GM18868 (cell line): ENCODE data around the gene LIPM.

Source experiments
- ATAC-seq: cut with Tn5 transposase; IDR thresholded peaks from one replicate; pipeline ENCODE4 v1.9.1; 2021; ENCODE audit warnings: mild to moderate bottlenecking, moderate library complexity; ENCODE audit not compliant: unreplicated experiment

LIPM gene

GRCh38 chr10:88800152-88801125 lies 2.1 kb upstream of the LIPM start:
- no peak for ATAC-seq

GRCh38 chr10:88803641-88804040 lies 1.1 kb downstream of the LIPM start:
- ATAC-seq, result no peak

DNA sequence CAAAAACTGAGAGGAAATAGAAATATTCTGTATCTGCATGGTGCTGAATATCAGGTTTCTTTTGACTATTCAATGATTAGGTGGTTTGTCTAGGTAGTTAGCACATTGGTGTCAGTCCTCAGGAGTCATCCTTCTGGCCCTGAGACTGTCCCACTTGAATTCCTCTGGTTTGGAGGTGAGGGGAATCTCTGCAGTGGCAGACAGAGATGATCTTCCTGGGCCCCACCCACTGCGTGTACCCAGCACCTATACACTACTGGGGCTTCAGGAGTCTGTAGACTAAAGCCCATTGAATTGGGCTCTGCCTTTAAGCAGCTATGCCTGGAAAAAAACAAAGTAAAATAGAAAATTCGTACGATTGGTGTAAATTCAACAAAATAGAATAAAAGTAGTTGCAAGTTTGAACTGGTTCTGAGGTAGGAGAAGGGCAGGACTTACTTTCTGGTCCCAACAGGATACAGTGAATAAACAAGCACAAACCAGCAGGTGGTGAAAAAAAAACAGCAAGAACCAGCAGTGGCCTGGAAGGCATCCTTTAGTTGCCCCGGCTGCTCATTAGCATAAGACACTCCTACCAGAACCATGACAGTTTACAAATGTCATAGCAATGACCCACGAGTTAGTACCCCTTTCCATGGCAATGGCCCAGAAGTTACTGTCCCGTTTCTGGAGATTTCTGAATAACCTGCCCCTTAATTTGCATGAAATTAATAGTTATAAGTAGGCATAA lies 1.7 kb downstream of the LIPM start:
- no peak for ATAC-seq

GRCh38 chr10:88805361-88805760 lies 2.8 kb downstream of the LIPM start:
- no peak for ATAC-seq

- ATAC-seq, result no peak
These were observed 3.4 kb downstream of the LIPM start for GRCh38 chr10:88805924-88806323.

- ATAC-seq, result no peak
These were observed 7.1 kb downstream of the LIPM start for GRCh38 chr10:88809621-88810020.

GRCh38 chr10:88810196-88810961 lies 7.8 kb downstream of the LIPM start:
- peak; percentile 47 for ATAC-seq

DNA sequence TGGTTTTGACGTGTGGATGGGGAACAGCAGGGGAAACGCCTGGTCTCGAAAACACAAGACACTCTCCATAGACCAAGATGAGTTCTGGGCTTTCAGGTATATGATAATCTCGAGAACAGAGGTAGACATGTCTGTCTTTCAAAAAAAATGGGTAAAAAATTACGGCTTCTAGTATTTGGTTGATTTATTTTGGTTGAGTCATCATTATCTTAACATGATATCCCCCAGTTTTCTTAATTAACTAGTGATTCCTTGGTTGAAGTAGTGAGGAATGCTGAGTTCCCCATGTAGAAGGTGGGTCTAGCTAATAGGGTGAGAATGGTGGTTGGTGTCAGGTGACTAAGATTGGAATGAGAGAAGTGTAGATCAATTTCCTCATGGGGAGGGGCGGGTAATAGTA lies 10.7 kb downstream of the LIPM start:
- no peak for ATAC-seq

DNA sequence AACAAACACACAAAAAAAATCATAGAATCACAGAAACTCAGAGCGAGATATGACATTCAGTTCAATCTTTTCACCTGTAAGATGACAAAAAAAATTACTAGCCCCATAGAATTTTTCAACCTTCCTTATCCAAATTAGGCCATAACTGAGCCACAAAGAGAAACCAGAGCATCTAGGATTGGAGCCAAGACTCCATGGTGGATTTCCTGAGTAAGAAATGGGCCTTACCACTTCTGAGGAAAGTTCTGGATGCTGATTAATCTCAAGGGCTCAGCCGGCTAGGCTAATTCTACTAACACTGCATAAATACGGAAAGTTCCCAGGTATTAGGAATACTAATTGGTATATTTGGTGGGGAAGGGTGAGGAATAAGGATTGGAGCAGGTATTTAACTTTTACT lies 16.8 kb downstream of the LIPM start:
- no peak for ATAC-seq

- no peak for ATAC-seq
These were observed 18.3 kb downstream of the LIPM start for GRCh38 chr10:88820748-88821401.

- ATAC-seq, result no peak
These were observed 23.9 kb downstream of the LIPM start for GRCh38 chr10:88826388-88826787.

DNA sequence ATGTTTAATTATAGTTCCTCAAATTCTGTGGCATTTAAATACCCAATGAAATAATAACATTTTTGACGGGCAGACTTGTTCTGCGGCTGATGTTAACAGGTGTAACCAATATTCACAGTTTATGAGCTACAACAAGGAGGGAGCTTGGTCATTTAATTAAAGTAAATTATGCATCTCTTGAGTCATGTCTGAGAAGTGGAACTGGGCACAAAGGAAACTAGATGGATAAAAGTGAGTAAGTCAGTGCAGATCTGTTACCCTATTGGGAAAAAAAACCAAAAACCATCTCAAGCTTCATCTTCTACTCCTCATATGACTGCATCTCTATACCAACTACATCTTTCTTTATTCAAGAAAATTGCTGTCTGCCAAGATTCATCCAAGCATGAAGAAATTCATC lies 25.1 kb downstream of the LIPM start:
- ATAC-seq, result no peak

DNA sequence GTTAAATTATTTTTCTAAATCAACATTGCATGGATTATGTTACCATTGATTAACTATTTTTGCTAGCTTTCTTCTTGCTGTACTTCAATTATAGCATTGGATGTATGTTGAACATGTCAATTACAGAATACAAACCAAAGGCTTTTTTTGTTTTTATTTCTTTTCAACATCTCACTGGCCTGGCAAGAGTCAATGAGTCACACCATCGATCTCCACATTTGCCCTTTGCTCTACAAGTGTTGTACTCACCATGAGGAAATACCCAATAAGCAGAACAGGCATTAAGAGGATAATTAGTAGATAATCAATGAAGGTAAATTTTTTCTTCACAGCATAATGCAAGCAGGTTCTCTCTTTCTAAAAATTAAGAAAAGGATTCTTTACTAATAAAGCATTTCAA lies 25.8 kb downstream of the LIPM start:
- ATAC-seq, result no peak

GRCh38 chr10:88830643-88831268 lies 28.2 kb downstream of the LIPM start:
- no peak for ATAC-seq

DNA sequence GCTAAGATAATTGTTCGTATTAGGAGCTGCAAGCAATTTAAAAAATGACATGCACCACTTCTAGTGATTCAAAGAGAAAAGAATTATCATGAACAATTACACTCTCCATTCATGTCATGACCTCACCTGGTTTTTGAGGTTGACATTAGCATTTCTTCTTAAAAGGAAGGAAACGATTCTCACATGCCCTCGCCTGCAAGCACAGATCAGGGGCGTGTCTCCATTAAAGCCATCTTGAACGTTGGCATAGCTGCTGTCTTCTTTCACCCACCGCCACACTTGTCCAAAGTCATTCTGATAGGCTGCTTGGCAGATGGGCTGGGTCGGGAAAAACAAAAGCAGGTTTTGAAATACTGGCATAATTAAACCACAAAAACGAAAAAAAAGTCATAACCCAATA lies 29.2 kb downstream of the LIPM start:
- ATAC-seq, result no peak

DNA sequence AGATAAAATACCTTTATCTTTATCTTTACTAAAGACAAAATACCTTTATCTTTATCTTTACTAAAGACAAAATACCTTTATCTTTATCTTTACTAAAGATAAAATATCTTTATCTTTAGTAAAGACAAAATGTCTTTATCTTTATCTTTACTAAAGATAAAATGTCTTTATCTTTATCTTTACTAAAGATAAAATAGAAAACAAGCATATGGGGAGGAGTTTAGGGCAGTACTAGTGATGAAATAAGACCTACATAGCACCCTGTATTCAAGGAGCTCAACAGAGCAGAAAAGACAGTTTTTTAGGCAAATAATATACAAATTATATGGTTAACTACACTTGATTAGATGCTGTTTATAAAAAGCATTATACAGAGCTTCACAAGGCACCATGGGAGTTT lies 29.8 kb downstream of the LIPM start:
- no peak for ATAC-seq

DNA sequence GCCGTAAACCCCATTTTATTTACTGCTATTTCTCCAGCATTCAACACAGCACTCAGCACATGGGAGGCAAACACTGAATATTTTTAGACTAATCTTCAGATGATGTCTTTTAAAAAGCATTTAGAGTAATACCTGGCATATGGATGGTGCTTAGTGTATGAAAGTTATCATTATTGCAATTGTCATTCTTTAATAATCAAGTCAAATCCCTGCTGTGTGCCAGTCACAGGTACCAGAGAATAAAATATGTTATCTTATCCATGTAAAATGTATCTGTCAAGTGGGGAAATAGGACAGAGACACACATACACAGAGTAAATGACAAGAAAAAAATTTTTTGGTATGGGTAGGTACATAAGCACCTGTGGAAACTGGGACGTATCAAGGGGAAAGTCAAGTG lies 30.6 kb downstream of the LIPM start:
- ATAC-seq, result no peak

DNA sequence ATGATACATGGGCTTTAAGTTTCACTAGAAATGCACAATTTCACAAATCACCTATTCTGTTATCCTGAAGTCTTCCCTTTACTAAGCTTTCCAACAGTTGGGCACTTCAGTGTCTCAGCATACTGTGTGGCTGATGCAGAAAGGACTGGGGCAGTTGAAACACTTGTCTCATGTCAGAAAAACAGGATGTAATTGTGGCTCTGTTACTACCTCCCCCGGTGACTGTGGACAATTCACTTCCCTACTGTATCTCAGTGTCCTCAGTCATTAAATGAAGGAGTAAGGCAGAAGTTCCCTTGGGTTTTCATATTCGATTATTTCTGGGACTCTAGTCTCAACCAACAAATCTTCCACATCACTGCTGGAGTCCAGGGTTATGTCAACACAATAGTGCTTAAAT lies 31.2 kb downstream of the LIPM start:
- no peak for ATAC-seq

DNA sequence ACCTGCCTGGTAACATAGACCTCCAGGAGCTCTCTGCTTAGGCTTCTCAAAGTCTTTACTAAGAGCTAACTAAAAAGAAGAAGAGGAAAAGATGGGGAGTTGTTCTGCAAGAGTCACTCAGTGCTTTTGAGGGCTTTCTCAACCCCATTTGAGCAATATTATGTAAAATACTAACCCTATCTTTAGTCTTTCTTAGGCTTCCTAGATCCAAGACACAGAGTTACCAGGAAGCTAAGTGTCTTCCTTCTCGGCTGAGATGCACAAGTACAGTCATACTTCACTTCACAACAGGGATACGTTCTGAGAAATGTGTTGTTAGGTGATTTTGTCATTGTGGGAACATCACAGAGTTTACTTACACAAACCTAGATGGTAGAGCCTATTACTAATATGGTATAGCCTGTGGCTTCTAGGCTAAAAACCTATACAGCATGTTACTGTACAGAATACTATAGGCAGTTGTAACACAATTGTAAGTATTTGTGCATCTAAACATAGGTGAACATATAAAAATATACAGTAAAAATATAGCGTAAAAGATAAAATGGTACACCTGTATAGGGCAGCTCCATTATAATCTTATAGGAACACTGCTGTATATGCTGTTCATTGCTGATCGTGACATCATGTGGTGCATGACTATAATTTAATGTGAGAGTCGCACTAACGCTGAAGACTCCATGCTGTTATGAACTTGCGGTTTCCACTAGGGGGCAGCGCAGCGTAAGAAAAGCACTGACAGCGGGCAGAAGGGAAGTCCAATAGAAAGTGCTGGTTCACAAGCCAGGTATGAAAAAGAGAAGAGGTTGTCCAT lies 32.8 kb downstream of the LIPM start:
- ATAC-seq, result peak; percentile 81

- ATAC-seq, result peak; percentile 6
These were observed 33.3 kb downstream of the LIPM start for GRCh38 chr10:88835910-88836221.
